Lower lobe of right lung (tissue), 2 donors: ENCODE measurements around the gene ELF4. TPM values are rescaled to one million over a fixed set of nuclear protein-coding genes. Genes with fewer than 3 reads are reported as not detected.

Experiments used
- ATAC-seq, 2 donors: fragments of 200-7000 bp; cut with Tn5 transposase; one replicate each; pipeline ENCODE4 v1.9.1; 2020 to 2022; ENCODE audit warnings: mild to moderate bottlenecking in 2 of 2, moderate library complexity in 2 of 2
- DNase-seq: peaks from one replicate; pipeline ENCODE4 v3.0.0-alpha.2; 2020
- H3K27ac ChIP-seq: fragments of 200-600 bp; one replicate; pipeline ENCODE4 v1.8.0; 2022
- H3K27me3 ChIP-seq: fragments of 200-600 bp; one replicate; pipeline ENCODE4 v1.8.0; 2022; ENCODE audit warnings: low read depth
- H3K36me3 ChIP-seq: fragments of 200-600 bp; one replicate; pipeline ENCODE4 v1.8.0; 2022; ENCODE audit warnings: mild to moderate bottlenecking
- H3K4me1 ChIP-seq: fragments of 200-600 bp; one replicate; pipeline ENCODE4 v1.8.0; 2022
- H3K4me3 ChIP-seq: fragments of 200-600 bp; one replicate; pipeline ENCODE4 v1.8.0; 2022; ENCODE audit warnings: mild to moderate bottlenecking
- H3K9me3 ChIP-seq: fragments of 200-600 bp; one replicate; pipeline ENCODE4 v1.8.0; 2022
- CTCF ChIP-seq: fragments of 200-600 bp; IDR thresholded peaks from one replicate; pipeline ENCODE4 v1.8.0; 2022; ENCODE audit warnings: antibody characterized with exemption, mild to moderate bottlenecking
- intact Hi-C: fragments of 100-400 bp; cut with DNase I; formaldehyde crosslinking; loops from one replicate; pipeline ENCODE4 v1.11.0; 2022
- total RNA-seq: library from RNA; stranded (reverse); fragmentation: NEBNext Ultra II Directional; extraction: Animal tissue kit (Norgen Biotek cat#: 25700); gene quantifications from one replicate; pipeline ENCODE4 v1.2.1, GENCODE V29; 2021
- donor health status: DM: no; HTN: yes; CAD: no; lungs with severe emphysema.

The ELF4 gene
- total RNA-seq, 1 donor from 2014 or later: 24.1 TPM

GRCh38 chrX:130058652-130059051 is 51.6 kb downstream of the ELF4 start:
- intact Hi-C loops: no loop called here

GRCh38 chrX:130057209-130057608 is 53.1 kb downstream of the ELF4 start:
- no peak for TF ChIP-seq CTCF
- Histone ChIP-seq H3K27me3 (no peaks in the 10 kb centered on the region), H3K27ac (no peak overlapping the region), H3K4me3 (no peak overlapping the region), H3K36me3 (peaks cover 18% of the 10 kb centered on the region), H3K9me3 (no peaks in the 10 kb centered on the region), H3K4me1 (peaks cover 6% of the 10 kb centered on the region)
- DNase-seq (no peak), ATAC-seq (no peak)
- intact Hi-C loops: no loop called here

More at GRCh38 chrX:130058652-130059051, 51.6 kb downstream of the ELF4 start:
- no peak overlapping the region for H3K4me3 ChIP-seq
- no peak for DNase-seq
- peaks cover 3% of the 10 kb centered on the region for H3K36me3 ChIP-seq
- TF ChIP-seq CTCF: no peak
- H3K27me3 ChIP-seq: no peaks in the 10 kb centered on the region
- ATAC-seq: no peak
- H3K4me1 ChIP-seq: peaks cover 6% of the 10 kb centered on the region
- H3K27ac ChIP-seq: no peak overlapping the region
- no peaks in the 10 kb centered on the region for H3K9me3 ChIP-seq

- TF ChIP-seq CTCF: no peak
- ATAC-seq: no peak
- Histone ChIP-seq H3K4me1 (peaks cover 2% of the 10 kb centered on the region), H3K9me3 (no peaks in the 10 kb centered on the region), H3K4me3 (no peak overlapping the region), H3K36me3 (peaks cover 29% of the 10 kb centered on the region), H3K27me3 (no peaks in the 10 kb centered on the region), H3K27ac (no peak overlapping the region)
- intact Hi-C loops: no loop called here
- DNase-seq: no peak
These were observed 54.4 kb downstream of the ELF4 start for GRCh38 chrX:130055899-130056298.

GRCh38 chrX:130055103-130055502 is 55.2 kb downstream of the ELF4 start:
- DNase-seq (no peak), ATAC-seq (no peak)
- Histone ChIP-seq H3K9me3 (no peaks in the 10 kb centered on the region), H3K27ac (no peak overlapping the region), H3K27me3 (no peaks in the 10 kb centered on the region), H3K4me3 (no peak overlapping the region), H3K4me1 (no peaks in the 10 kb centered on the region), H3K36me3 (peaks cover 33% of the 10 kb centered on the region)
- no peak for TF ChIP-seq CTCF
- intact Hi-C loops: no loop called here

GRCh38 chrX:130053236-130053635 is 57.1 kb downstream of the ELF4 start:
- no peak overlapping the region for H3K27ac ChIP-seq
- no peaks in the 10 kb centered on the region for H3K9me3 ChIP-seq
- H3K4me3 ChIP-seq: no peak overlapping the region
- H3K36me3 ChIP-seq: peaks cover 35% of the 10 kb centered on the region
- intact Hi-C loops: no loop called here
- no peak for TF ChIP-seq CTCF
- no peak for ATAC-seq
- DNase-seq: no peak
- H3K27me3 ChIP-seq: no peaks in the 10 kb centered on the region
- no peaks in the 10 kb centered on the region for H3K4me1 ChIP-seq
